NT2/D1 (cell line): ENCODE data around the gene EPHA7.

Source experiments
- YY1 ChIP-seq: IDR thresholded peaks from 2 replicates; pipeline ENCODE4 v1.6.1; 2011; ENCODE audit not compliant: insufficient read length, insufficient read depth
- ZNF274 ChIP-seq: IDR thresholded peaks from 2 replicates; pipeline ENCODE4 v1.6.1; 2011; ENCODE audit warnings: mild to moderate bottlenecking, low read depth, low read length

DNA sequence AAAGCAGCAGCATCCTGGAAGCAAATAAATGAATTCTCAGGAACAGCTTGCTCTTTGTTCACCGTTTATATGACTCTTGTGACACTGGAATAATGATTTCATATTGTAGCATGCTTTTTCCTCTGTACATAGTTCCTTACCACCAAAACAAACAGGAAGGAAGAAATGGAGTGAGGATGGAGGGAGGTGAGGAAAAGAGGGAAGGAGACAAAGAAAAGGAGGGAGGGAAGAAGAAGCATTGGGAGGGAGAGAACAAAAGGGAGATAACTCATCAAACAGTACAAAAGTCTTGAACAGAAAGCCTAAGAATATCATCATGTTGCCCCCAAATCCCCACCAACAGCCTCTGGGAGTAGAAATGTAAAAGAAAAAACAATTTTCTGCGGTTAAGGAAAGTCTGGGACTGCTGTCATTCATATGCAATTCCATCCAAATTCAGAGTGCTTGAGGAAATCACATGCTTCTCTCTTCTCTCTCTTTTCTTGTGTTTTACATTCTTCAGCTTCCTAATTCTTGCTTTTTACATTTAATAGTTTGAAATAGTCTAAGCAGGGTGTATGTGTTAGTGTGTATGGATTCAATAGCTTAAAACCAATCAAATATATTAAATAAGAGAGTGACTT lies 81.5 kb downstream of the EPHA7 start:
- TF ChIP-seq ZNF274: no peak
- no peak for TF ChIP-seq YY1
